ENCODE measurements around the gene IFT25. TPM values are rescaled to one million over a fixed set of nuclear protein-coding genes. Genes with fewer than 3 reads are reported as not detected.

The IFT25 gene
- polyA plus RNA-seq, 4 donors, result 18.0 to 31.3 (median 20.3) TPM

DNA sequence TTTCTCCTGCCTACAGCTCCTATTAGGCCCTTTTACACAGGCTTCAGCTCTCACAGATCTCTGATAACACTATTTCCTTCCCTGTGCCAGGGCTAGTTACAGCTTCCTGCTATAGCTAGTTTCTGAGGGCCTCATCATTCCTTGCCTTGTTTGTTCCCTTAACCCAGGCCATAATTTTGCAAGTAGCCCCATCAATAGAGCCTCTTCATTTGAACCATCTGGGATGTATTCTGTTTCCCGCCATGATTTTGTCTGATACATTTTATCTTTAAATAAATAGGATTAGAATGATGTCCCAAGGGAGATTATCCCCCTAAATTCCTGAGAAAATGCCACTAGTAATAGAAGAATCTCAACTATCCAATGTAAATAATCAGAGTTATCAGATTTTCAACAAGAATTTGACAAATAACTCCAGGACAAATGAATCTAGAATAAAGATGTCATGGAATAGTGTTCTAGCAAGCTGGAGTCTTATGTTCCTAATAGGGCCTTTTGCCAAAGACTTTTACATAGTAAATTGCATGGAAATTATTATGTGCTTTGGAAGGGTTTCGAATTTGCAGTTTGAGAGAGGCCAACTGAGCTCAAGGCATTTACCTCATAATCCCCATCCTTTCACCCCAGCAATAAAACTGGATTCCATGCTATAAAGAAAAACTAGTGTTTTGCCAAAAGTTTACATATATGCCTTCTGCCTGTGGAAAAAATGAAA, 16.1 kb downstream of the IFT25 start:
- DNase-seq (no peak), FAIRE-seq (no peak)
- 89 to 96% (median 94%) methylated on average over 2 of the region's 2 CpGs for WGBS, 3 donors
- Histone ChIP-seq H3K36me3 (ENCODE audit: control insufficient read depth in 3 of 3, insufficient read depth in 2 of 3, low read depth in 1 of 3, low read length in 3 of 3) (peaks cover 0 to 11% (median 4%) of the 10 kb centered on the region in 3 donors), H3K27me3 (ENCODE audit: control insufficient read depth in 3 of 3, insufficient read depth in 3 of 3, low read length in 3 of 3) (no peaks in the 10 kb centered on the region), H3K27ac (ENCODE audit: low read depth in 1 of 3, low read length in 2 of 3) (no peak overlapping the region), H3K4me1 (ENCODE audit: control insufficient read depth in 3 of 3, insufficient read depth in 2 of 3, low read depth in 1 of 3, low read length in 2 of 3) (no peaks in the 10 kb centered on the region), H3K4me3 (ENCODE audit: low read depth in 1 of 3, low read length in 3 of 3) (no peak overlapping the region), H3K9me3 (ENCODE audit: control insufficient read depth in 2 of 2, insufficient read depth in 1 of 2, low read depth in 1 of 2, low read length in 1 of 2) (peaks cover 0 to 9% of the 10 kb centered on the region in 2 donors)

GRCh38 chr1:53927376-53927881, 18.1 kb downstream of the IFT25 start:
- peaks cover 0 to 8% (median 4%) of the 10 kb centered on the region in 3 donors for H3K36me3 ChIP-seq (ENCODE audit: control insufficient read depth in 3 of 3, insufficient read depth in 2 of 3, low read depth in 1 of 3, low read length in 3 of 3)
- H3K27ac ChIP-seq (ENCODE audit: low read depth in 1 of 3, low read length in 2 of 3), result no peak overlapping the region
- peaks cover 0 to 6% of the 10 kb centered on the region in 2 donors for H3K9me3 ChIP-seq (ENCODE audit: control insufficient read depth in 2 of 2, insufficient read depth in 1 of 2, low read depth in 1 of 2, low read length in 1 of 2)
- DNase-seq, result no peak
- H3K27me3 ChIP-seq (ENCODE audit: control insufficient read depth in 3 of 3, insufficient read depth in 3 of 3, low read length in 3 of 3), result no peaks in the 10 kb centered on the region
- no peaks in the 10 kb centered on the region for H3K4me1 ChIP-seq (ENCODE audit: control insufficient read depth in 3 of 3, insufficient read depth in 2 of 3, low read depth in 1 of 3, low read length in 2 of 3)
- H3K4me3 ChIP-seq (ENCODE audit: low read depth in 1 of 3, low read length in 3 of 3), result no peak overlapping the region
- 93 to 97% (median 97%) methylated on average over 2 of the region's 2 CpGs for WGBS, 3 donors
- FAIRE-seq, result no peak

GRCh38 chr1:53919675-53920066, 25.8 kb downstream of the IFT25 start:
- 66 to 88% (median 82%) methylated on average over 3 of the region's 3 CpGs for WGBS, 3 donors
- Histone ChIP-seq H3K9me3 (ENCODE audit: control insufficient read depth in 2 of 2, insufficient read depth in 1 of 2, low read depth in 1 of 2, low read length in 1 of 2) (peaks cover 0 to 5% of the 10 kb centered on the region in 2 donors), H3K4me3 (ENCODE audit: low read depth in 1 of 3, low read length in 3 of 3) (no peak overlapping the region), H3K27ac (ENCODE audit: low read depth in 1 of 3, low read length in 2 of 3) (no peak overlapping the region), H3K36me3 (ENCODE audit: control insufficient read depth in 3 of 3, insufficient read depth in 2 of 3, low read depth in 1 of 3, low read length in 3 of 3) (peaks cover 0 to 11% (median 1%) of the 10 kb centered on the region in 3 donors), H3K4me1 (ENCODE audit: control insufficient read depth in 3 of 3, insufficient read depth in 2 of 3, low read depth in 1 of 3, low read length in 2 of 3) (no peaks in the 10 kb centered on the region), H3K27me3 (ENCODE audit: control insufficient read depth in 3 of 3, insufficient read depth in 3 of 3, low read length in 3 of 3) (no peaks in the 10 kb centered on the region)
- no peak for DNase-seq
- FAIRE-seq, result no peak

DNA sequence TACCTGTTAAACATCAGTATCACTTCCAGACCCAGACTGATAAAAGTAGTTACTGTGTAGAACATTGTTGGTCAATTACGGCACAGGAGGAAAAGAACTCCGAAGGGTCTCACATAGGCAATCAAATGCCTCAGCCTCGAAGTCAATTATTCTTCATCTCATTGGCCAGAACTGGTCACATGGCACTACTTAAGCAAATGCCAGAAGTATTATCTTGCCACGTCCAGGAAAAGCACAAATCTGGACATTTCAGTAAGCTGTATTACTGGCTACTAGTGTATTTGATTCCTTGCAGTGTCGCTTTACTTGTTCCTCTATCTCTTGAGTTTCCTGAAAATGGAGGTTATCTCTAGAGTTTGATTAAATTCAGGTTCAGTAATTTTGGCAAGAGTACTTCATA, 27.2 kb downstream of the IFT25 start:
- FAIRE-seq, result no peak

DNA sequence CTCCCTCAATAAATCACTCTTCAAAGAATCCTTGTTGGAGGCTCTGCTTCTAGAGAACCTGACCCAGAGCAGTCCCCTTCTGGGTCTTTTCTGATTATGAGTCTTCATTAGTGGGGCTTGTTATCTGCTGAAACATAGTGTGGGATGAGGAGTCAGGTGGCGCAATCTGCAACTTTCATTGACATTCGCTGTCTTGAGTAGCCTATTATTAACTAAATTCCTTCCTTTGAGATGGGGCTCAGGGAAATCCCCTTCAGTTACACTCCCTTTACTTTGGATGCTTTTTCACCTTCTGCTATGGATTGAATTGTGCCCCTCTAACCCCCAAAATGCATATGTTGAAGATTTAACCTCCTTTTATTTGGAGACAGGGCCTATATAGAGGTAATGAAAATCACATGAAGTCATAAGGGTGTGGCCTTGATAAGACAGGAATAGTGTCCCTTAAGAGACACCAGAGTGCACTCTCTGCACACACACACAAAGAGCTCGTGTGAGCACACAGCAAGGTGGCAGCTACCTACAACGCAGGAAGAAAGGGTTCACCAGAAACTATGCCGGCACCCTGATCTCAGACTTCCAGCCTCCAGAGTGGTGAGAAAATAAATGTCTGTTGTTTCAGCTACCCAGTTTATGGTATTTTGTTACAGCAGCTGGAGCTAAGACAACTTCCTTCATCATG, 32.0 kb downstream of the IFT25 start:
- WGBS, 3 donors, result 80 to 82% (median 81%) methylated on average over 5 of the region's 5 CpGs
- peak in 1 of 2 donors; percentile 38 for DNase-seq
- no peak overlapping the region for H3K27ac ChIP-seq (ENCODE audit: low read depth in 1 of 3, low read length in 2 of 3)
- no peak for FAIRE-seq
- peaks cover 0 to 19% (median 0%) of the 10 kb centered on the region in 3 donors for H3K4me1 ChIP-seq (ENCODE audit: control insufficient read depth in 3 of 3, insufficient read depth in 2 of 3, low read depth in 1 of 3, low read length in 2 of 3)
- peaks cover 0 to 2% (median 0%) of the 10 kb centered on the region in 3 donors for H3K36me3 ChIP-seq (ENCODE audit: control insufficient read depth in 3 of 3, insufficient read depth in 2 of 3, low read depth in 1 of 3, low read length in 3 of 3)
- no peaks in the 10 kb centered on the region for H3K27me3 ChIP-seq (ENCODE audit: control insufficient read depth in 3 of 3, insufficient read depth in 3 of 3, low read length in 3 of 3)
- no peaks in the 10 kb centered on the region for H3K9me3 ChIP-seq (ENCODE audit: control insufficient read depth in 2 of 2, insufficient read depth in 1 of 2, low read depth in 1 of 2, low read length in 1 of 2)
- H3K4me3 ChIP-seq (ENCODE audit: low read depth in 1 of 3, low read length in 3 of 3), result no peak overlapping the region

More for the DNA sequence above, 27.2 kb downstream of the IFT25 start:
- DNase-seq, result no peak
- peaks cover 0 to 4% (median 0%) of the 10 kb centered on the region in 3 donors for H3K4me1 ChIP-seq (ENCODE audit: control insufficient read depth in 3 of 3, insufficient read depth in 2 of 3, low read depth in 1 of 3, low read length in 2 of 3)
- peaks cover 0 to 11% (median 1%) of the 10 kb centered on the region in 3 donors for H3K36me3 ChIP-seq (ENCODE audit: control insufficient read depth in 3 of 3, insufficient read depth in 2 of 3, low read depth in 1 of 3, low read length in 3 of 3)
- no peak overlapping the region for H3K4me3 ChIP-seq (ENCODE audit: low read depth in 1 of 3, low read length in 3 of 3)
- H3K27ac ChIP-seq (ENCODE audit: low read depth in 1 of 3, low read length in 2 of 3), result no peak overlapping the region
- 88 to 90% (median 88%) methylated on average over 5 of the region's 5 CpGs for WGBS, 3 donors
- peaks cover 0 to 5% of the 10 kb centered on the region in 2 donors for H3K9me3 ChIP-seq (ENCODE audit: control insufficient read depth in 2 of 2, insufficient read depth in 1 of 2, low read depth in 1 of 2, low read length in 1 of 2)
- no peaks in the 10 kb centered on the region for H3K27me3 ChIP-seq (ENCODE audit: control insufficient read depth in 3 of 3, insufficient read depth in 3 of 3, low read length in 3 of 3)

DNA sequence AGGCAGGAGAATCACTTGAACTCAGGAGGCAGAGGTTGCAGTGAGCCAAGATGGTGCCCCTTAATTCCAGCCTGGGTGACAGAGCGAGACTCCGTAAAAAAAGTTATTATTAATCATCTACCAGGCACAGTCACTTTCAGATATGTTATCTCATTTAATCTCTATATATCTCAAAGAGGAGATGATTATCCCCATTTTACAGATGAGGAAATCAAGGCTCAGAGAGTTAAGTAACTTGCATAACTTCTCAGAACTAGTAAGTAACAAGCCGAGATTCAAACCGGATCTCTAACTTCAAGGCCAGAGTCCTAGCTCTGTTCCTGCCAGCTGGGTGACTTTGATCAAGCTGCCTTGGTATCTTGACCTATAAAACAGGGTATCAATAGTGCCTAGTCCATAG, 34.1 kb downstream of the IFT25 start:
- DNase-seq, result no peak
- FAIRE-seq, result no peak
- Histone ChIP-seq H3K36me3 (ENCODE audit: control insufficient read depth in 3 of 3, insufficient read depth in 2 of 3, low read depth in 1 of 3, low read length in 3 of 3) (peaks cover 0 to 2% (median 0%) of the 10 kb centered on the region in 3 donors), H3K4me1 (ENCODE audit: control insufficient read depth in 3 of 3, insufficient read depth in 2 of 3, low read depth in 1 of 3, low read length in 2 of 3) (peaks cover 0 to 19% (median 0%) of the 10 kb centered on the region in 3 donors), H3K9me3 (ENCODE audit: control insufficient read depth in 2 of 2, insufficient read depth in 1 of 2, low read depth in 1 of 2, low read length in 1 of 2) (no peaks in the 10 kb centered on the region), H3K27me3 (ENCODE audit: control insufficient read depth in 3 of 3, insufficient read depth in 3 of 3, low read length in 3 of 3) (no peaks in the 10 kb centered on the region), H3K4me3 (ENCODE audit: low read depth in 1 of 3, low read length in 3 of 3) (no peak overlapping the region), H3K27ac (ENCODE audit: low read depth in 1 of 3, low read length in 2 of 3) (no peak overlapping the region)
- 88 to 97% (median 91%) methylated on average over 4 of the region's 4 CpGs for WGBS, 3 donors

DNA sequence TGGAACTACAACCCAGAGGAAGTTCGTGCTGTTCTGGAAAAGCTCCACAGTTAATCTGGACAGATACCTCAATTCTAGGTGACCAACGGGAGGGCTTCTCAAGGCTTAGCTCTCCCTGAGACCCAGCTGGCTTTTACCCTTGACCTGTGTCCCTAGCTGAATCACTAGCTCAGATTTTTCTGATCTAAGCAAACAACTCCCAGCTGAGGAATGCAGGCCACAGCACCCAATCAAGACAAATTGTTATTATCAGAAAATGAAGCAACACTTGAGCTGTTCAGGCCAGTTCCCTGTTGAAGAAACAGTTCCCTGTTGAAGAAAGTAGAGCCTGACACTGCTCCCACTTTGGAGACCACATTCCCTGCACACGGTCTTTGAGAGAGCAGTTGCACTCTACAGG, 35.6 kb downstream of the IFT25 start:
- no peak for FAIRE-seq
- no peaks in the 10 kb centered on the region for H3K9me3 ChIP-seq (ENCODE audit: control insufficient read depth in 2 of 2, insufficient read depth in 1 of 2, low read depth in 1 of 2, low read length in 1 of 2)
- no peaks in the 10 kb centered on the region for H3K36me3 ChIP-seq (ENCODE audit: control insufficient read depth in 3 of 3, insufficient read depth in 2 of 3, low read depth in 1 of 3, low read length in 3 of 3)
- H3K4me1 ChIP-seq (ENCODE audit: control insufficient read depth in 3 of 3, insufficient read depth in 2 of 3, low read depth in 1 of 3, low read length in 2 of 3), result peaks cover 0 to 19% (median 0%) of the 10 kb centered on the region in 3 donors
- peak; percentile 52 to 61 for DNase-seq
- no peak overlapping the region for H3K4me3 ChIP-seq (ENCODE audit: low read depth in 1 of 3, low read length in 3 of 3)
- H3K27me3 ChIP-seq (ENCODE audit: control insufficient read depth in 3 of 3, insufficient read depth in 3 of 3, low read length in 3 of 3), result no peaks in the 10 kb centered on the region
- WGBS, 3 donors, result 47 to 78% (median 75%) methylated on average over 3 of the region's 3 CpGs
- H3K27ac ChIP-seq (ENCODE audit: low read depth in 1 of 3, low read length in 2 of 3), result peak overlapping the region in 1 of 3 donors; percentile 58

DNA sequence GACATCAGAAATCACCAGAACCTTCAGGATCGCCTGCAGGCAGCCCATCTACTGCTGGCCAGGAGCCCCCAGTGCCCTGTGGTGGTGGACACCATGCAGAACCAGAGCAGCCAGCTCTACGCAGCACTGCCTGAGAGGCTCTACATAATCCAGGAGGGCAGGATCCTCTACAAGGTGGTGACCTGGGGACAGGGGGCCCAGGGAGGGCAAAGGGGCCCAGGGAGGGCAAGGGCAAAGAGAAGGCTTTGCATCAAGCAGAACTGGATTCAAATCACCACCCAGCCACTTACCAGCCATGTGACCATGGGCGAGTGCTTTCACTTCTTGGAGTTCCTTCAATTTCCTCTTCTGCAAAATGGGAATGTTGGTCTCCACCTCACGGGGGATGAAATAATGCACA, 39.4 kb downstream of the IFT25 start:
- DNase-seq, result no peak
- no peak for FAIRE-seq
- H3K4me1 ChIP-seq (ENCODE audit: control insufficient read depth in 3 of 3, insufficient read depth in 2 of 3, low read depth in 1 of 3, low read length in 2 of 3), result peaks cover 0 to 15% (median 0%) of the 10 kb centered on the region in 3 donors
- no peaks in the 10 kb centered on the region for H3K27me3 ChIP-seq (ENCODE audit: control insufficient read depth in 3 of 3, insufficient read depth in 3 of 3, low read length in 3 of 3)
- no peak overlapping the region for H3K4me3 ChIP-seq (ENCODE audit: low read depth in 1 of 3, low read length in 3 of 3)
- 94 to 96% (median 94%) methylated on average over 4 of the region's 4 CpGs for WGBS, 3 donors
- H3K27ac ChIP-seq (ENCODE audit: low read depth in 1 of 3, low read length in 2 of 3), result no peak overlapping the region
- H3K9me3 ChIP-seq (ENCODE audit: control insufficient read depth in 2 of 2, insufficient read depth in 1 of 2, low read depth in 1 of 2, low read length in 1 of 2), result no peaks in the 10 kb centered on the region
- no peaks in the 10 kb centered on the region for H3K36me3 ChIP-seq (ENCODE audit: control insufficient read depth in 3 of 3, insufficient read depth in 2 of 3, low read depth in 1 of 3, low read length in 3 of 3)
